Right lobe of liver (tissue), 4 donors: ENCODE data around the gene LEF1.

Experiments
- CTCF ChIP-seq, 4 donors: fragments of 200-600 bp in 3 of 4; fragments of 450-650 bp in 1 of 4; IDR thresholded peaks; one replicate each; pipeline versions ENCODE4 v1.5.1 to v1.8.0; 2016 to 2022; ENCODE audit warnings: antibody characterized with exemption in 4 of 4, mild to moderate bottlenecking in 2 of 4
- POLR2A ChIP-seq: fragments of 450-650 bp; IDR thresholded peaks from one replicate; pipeline ENCODE4 v1.6.1; 2017; ENCODE audit warnings: antibody characterized with exemption, mild to moderate bottlenecking
- donor health status: DM: no; HTN: no; CAD: no.
- donor health status: DM: no; HTN: no; CAD: no.
- donor health status: DM: no; HTN: yes; CAD: no.

GRCh38 chr4:108087293-108087967, 81.3 kb downstream of the LEF1 start:
- TF ChIP-seq POLR2A, result no peak
- TF ChIP-seq CTCF (IDR thresholded peaks at IDR 0.05), result no peak
